Thoracic aorta endothelial cell (primary cell): Measurements from ENCODE around the gene ZNF778. TPM values are rescaled to one million over a fixed set of nuclear protein-coding genes. Genes with fewer than 3 reads are reported as not detected.

Experiments
- total RNA-seq: library from RNA; depleted of rRNA; stranded (reverse); fragments of >200 nt; gene quantifications from 2 replicates; pipeline ENCODE4 v1.2.3, GENCODE V29; 2012

ZNF778 gene
- 10.5 and 12.8 TPM in 2 replicates for total RNA-seq

GRCh38 chr16:89217388-89218191 lies at the start of gene ZNF778:
Gene ZNF778, plus strand, starts transcription at chr16:89217703. Its CDS starts 3,425 bp downstream, at chr16:89221128.

DNA sequence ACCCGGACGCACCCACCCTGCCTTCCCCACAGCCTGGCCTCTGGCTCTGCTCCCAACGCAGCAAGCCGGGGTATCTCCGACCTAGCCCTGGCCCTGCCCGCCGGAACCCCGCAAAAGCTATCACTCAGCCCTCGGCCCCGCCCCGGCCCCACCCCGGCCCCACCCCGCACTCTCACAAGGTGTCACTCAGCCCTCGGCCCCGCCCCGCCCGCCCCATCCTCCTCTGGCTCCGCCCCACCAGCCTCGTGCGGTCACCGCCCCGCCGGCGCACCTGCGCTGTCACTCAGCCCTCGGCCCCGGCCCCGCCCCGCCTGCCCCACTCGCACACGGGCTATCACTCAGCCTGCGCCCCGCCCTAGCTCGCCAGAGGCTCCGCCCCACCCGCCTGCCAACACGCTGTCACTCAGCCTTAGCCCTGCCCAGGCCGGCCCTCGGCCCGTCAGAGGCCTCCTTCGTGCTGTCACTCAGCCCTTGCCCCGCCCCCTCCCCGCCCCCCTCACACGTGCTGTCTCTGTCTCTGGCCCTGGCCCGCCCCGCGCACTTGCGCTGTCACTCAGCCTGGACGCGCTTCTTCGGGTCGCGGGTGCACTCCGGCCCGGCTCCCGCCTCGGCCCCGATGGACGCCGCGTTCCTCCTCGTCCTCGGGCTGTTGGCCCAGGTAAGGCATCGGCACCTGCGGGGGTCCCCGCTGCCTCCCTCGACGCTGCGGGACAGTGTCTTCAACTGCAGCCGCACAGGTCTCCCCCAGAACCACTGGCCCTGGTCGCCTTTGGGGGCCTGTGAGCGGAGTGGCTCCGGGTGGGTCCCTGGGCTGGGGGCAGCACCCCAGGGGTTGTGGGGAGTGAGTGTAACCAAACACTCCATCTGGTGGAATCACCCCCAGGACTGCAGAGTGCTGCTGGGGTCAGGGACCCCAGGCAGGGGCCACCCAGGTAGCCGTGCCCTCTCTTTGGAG lies 46.0 kb upstream of the ZNF778 start, which contains the start of gene CDH15:
TSS of gene CDH15 (plus strand) at position 533 of the 955 bp plus-strand sequence. CDS start at position 617, 84 bp downstream.

GRCh38 chr16:89200124-89200849 lies 17.2 kb upstream of the ZNF778 start, which contains the start of gene SLC22A31:
Gene SLC22A31, minus strand, starts transcription at chr16:89200537. Its CDS starts 36 bp downstream, at chr16:89200501.

Other genes starting within 250 kb of the ZNF778 start
- gene CBFA2T3, start 240.5 kb upstream of the ZNF778 start, total RNA-seq, result not detected in 2 replicates
- 24.9 and 28.6 TPM in 2 replicates for gene ACSF3, start 123.9 kb upstream of the ZNF778 start, total RNA-seq
- under 0.01 TPM in 1 of 2 replicates, not detected in the other for gene CDH15, start 46.0 kb upstream of the ZNF778 start, total RNA-seq
- 0.07 and 0.13 TPM in 2 replicates for gene SLC22A31, start 17.2 kb upstream of the ZNF778 start, total RNA-seq